WTC11 (cell line): ENCODE measurements around the gene OSBPL5. TPM values are rescaled to one million over a fixed set of nuclear protein-coding genes. Genes with fewer than 3 reads are reported as not detected.

Source experiments
- ATAC-seq: fragments of 200-7000 bp; cut with Tn5 transposase; 2 replicates; pipeline ENCODE4 v1.10.0; 2021; ENCODE audit warnings: mild to moderate bottlenecking, moderate library complexity
- CTCF ChIA-PET: fragments of 300-600 bp; sonication (Branson Sonifier 250); formaldehyde crosslinking; loops from one replicate; lab custom pipeline; 2021; ENCODE audit warnings: antibody characterized with exemption; lab: Charles Lee
- POLR2A ChIA-PET: fragments of 350-600 bp; sonication (Branson Sonifier 250); formaldehyde crosslinking; loops from one replicate; lab custom pipeline; 2021; ENCODE audit warnings: antibody characterized with exemption; lab: Charles Lee
- DNase-seq: peaks from one replicate; pipeline ENCODE4 v3.0.0; 2021; ENCODE audit warnings: low spot score
- H3K27ac Mint-ChIP-seq: 2 replicates; pipeline ENCODE4 v1.8.0; 2021; ENCODE audit warnings: mixed read lengths
- H3K27me3 Mint-ChIP-seq: 2 replicates; pipeline ENCODE4 v1.8.0; 2021; ENCODE audit warnings: low read depth, mild to moderate bottlenecking, moderate library complexity, mixed read lengths
- H3K36me3 Mint-ChIP-seq: 2 replicates; pipeline ENCODE4 v1.8.0; 2021; ENCODE audit warnings: mixed read lengths
- H3K4me1 Mint-ChIP-seq: 2 replicates; pipeline ENCODE4 v1.8.0; 2022; ENCODE audit warnings: mixed read lengths
- H3K4me3 Mint-ChIP-seq: 2 replicates; pipeline ENCODE4 v1.8.0; 2021; ENCODE audit warnings: mild to moderate bottlenecking, moderate library complexity, mixed read lengths
- H3K9me3 Mint-ChIP-seq: 2 replicates; pipeline ENCODE4 v1.8.0; 2021; ENCODE audit warnings: mixed read lengths
- ATF1 ChIP-seq: sonication (generic); formaldehyde crosslinking; IDR thresholded peaks from 2 replicates; pipeline ENCODE4 v1.8.1; 2023; ENCODE audit warnings: mild to moderate bottlenecking, moderate library complexity, missing genetic modification reagents
- CREM ChIP-seq: sonication (generic); formaldehyde crosslinking; IDR thresholded peaks from 2 replicates; pipeline ENCODE4 v1.8.1; 2022; ENCODE audit warnings: mild to moderate bottlenecking, missing genetic modification reagents, moderate library complexity
- FOXJ3 ChIP-seq: sonication (generic); formaldehyde crosslinking; IDR thresholded peaks from 2 replicates; pipeline ENCODE4 v1.9.0; 2021; ENCODE audit warnings: missing genetic modification reagents, mild to moderate bottlenecking, borderline replicate concordance
- GABPB1 ChIP-seq: sonication (generic); formaldehyde crosslinking; IDR thresholded peaks from 2 replicates; pipeline ENCODE4 v1.8.1; 2023; ENCODE audit warnings: mild to moderate bottlenecking, missing genetic modification reagents
- GTF2I ChIP-seq: fragments of 250-450 bp; sonication (Bioruptor Pico); conservative IDR thresholded peaks from 2 replicates; pipeline ENCODE4 v1.4.0; 2021; ENCODE audit warnings: mild to moderate bottlenecking
- HMGA2 ChIP-seq: fragments of 250-450 bp; sonication (Bioruptor Pico); IDR thresholded peaks from 2 replicates; pipeline ENCODE4 v1.4.0; 2021; ENCODE audit warnings: mild to moderate bottlenecking, moderate library complexity
- MXD4 ChIP-seq: fragments of 250-450 bp; sonication (Bioruptor Pico); IDR thresholded peaks from 2 replicates; pipeline ENCODE4 v1.8.0; 2021; ENCODE audit warnings: mild to moderate bottlenecking, moderate library complexity, borderline replicate concordance
- NR2C2 ChIP-seq: sonication (generic); formaldehyde crosslinking; IDR thresholded peaks from 2 replicates; pipeline ENCODE4 v1.8.0; 2022; ENCODE audit warnings: mild to moderate bottlenecking, missing genetic modification reagents
- PRRX2 ChIP-seq: fragments of 250-450 bp; sonication (Bioruptor Pico); IDR thresholded peaks from 2 replicates; pipeline ENCODE4 v1.8.0; 2021; ENCODE audit warnings: mild to moderate bottlenecking
- RELA ChIP-seq: sonication (generic); formaldehyde crosslinking; IDR thresholded peaks from 2 replicates; pipeline ENCODE4 v1.8.1; 2022; ENCODE audit warnings: missing genetic modification reagents, mild to moderate bottlenecking, borderline replicate concordance
- RORB ChIP-seq: fragments of 250-450 bp; sonication (Bioruptor Pico); IDR thresholded peaks from 2 replicates; pipeline ENCODE4 v1.9.0; 2021; ENCODE audit warnings: mild to moderate bottlenecking
- SMAD3 ChIP-seq: sonication (generic); formaldehyde crosslinking; IDR thresholded peaks from 2 replicates; pipeline ENCODE4 v1.8.0; 2022; ENCODE audit warnings: missing genetic modification reagents, mild to moderate bottlenecking, borderline replicate concordance
- TCF7 ChIP-seq: sonication (generic); formaldehyde crosslinking; IDR thresholded peaks from 2 replicates; pipeline ENCODE4 v1.8.0; 2022; ENCODE audit warnings: mild to moderate bottlenecking, low read depth, missing genetic modification reagents, moderate library complexity
- ZBTB21 ChIP-seq: sonication (generic); formaldehyde crosslinking; IDR thresholded peaks from 2 replicates; pipeline ENCODE4 v1.8.1; 2023; ENCODE audit warnings: mild to moderate bottlenecking, missing genetic modification reagents, borderline replicate concordance
- ZNF138 ChIP-seq: sonication (generic); formaldehyde crosslinking; conservative IDR thresholded peaks from 2 replicates; pipeline ENCODE4 v1.8.1; 2022; ENCODE audit warnings: mild to moderate bottlenecking, moderate library complexity, missing genetic modification reagents
- ZNF416 ChIP-seq: fragments of 250-450 bp; sonication (Bioruptor Pico); IDR thresholded peaks from 2 replicates; pipeline ENCODE4 v1.9.0; 2021; ENCODE audit warnings: mild to moderate bottlenecking, inconsistent platforms
- ZNF423 ChIP-seq: fragments of 250-450 bp; sonication (Bioruptor Pico); IDR thresholded peaks from 2 replicates; pipeline ENCODE4 v2.1.2; 2022; ENCODE audit warnings: mild to moderate bottlenecking, moderate library complexity
- ZNF671 ChIP-seq: fragments of 250-450 bp; sonication (Bioruptor Pico); IDR thresholded peaks from 2 replicates; pipeline ENCODE4 v1.8.0; 2021; ENCODE audit warnings: mild to moderate bottlenecking
- total RNA-seq: library from RNA; stranded (reverse); gene quantifications from 3 replicates; pipeline ENCODE4 v1.2.3, GENCODE V29; 2021
- TF ChIP-seq, protein P1 (sequence below): fragments of 250-450 bp; sonication (Bioruptor Pico); IDR thresholded peaks from 2 replicates; pipeline ENCODE4 v1.9.0; 2021; ENCODE audit warnings: mild to moderate bottlenecking, borderline replicate concordance
- TF ChIP-seq, protein P2 (sequence below): sonication (generic); formaldehyde crosslinking; IDR thresholded peaks from 2 replicates; pipeline ENCODE4 v1.8.0; 2023; ENCODE audit warnings: mild to moderate bottlenecking, missing genetic modification reagents
- TF ChIP-seq, protein P3 (sequence below): sonication (generic); formaldehyde crosslinking; IDR thresholded peaks from 2 replicates; pipeline ENCODE4 v1.8.1; 2022; ENCODE audit warnings: mild to moderate bottlenecking, missing genetic modification reagents, moderate library complexity, borderline replicate concordance
- TF ChIP-seq, protein P4 (sequence below): fragments of 250-450 bp; sonication (Bioruptor Pico); IDR thresholded peaks from 2 replicates; pipeline ENCODE4 v2.1.2; 2022; ENCODE audit warnings: mild to moderate bottlenecking, moderate library complexity
- TF ChIP-seq, protein P5 (sequence below): sonication (generic); formaldehyde crosslinking; IDR thresholded peaks from 2 replicates; pipeline ENCODE4 v1.8.0; 2022; ENCODE audit warnings: mild to moderate bottlenecking, missing genetic modification reagents

The OSBPL5 gene
- total RNA-seq, 1 experiment from 2014 or later: 17.7 TPM

DNA sequence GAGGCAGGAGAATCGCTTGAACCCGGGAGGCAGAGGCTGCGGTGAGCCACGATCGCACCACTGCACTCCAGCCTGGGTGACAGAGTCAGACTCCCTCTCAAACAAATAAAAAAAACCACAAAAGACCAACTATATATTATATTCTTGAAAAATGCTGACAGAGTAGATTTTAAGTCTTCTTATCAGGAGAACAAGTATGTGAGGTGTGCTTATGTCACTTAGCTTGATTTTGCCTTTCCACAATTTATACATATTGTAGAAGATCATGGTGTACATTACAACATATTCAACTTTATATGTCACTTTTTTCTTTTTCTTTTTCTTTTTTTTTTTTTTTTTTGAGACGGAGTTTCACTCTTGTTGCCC lies 83.7 kb downstream of the OSBPL5 start (continued):
- no peak for TF ChIP-seq RELA (CRISPR knock-in tag)
- TF ChIP-seq, protein P1, sequence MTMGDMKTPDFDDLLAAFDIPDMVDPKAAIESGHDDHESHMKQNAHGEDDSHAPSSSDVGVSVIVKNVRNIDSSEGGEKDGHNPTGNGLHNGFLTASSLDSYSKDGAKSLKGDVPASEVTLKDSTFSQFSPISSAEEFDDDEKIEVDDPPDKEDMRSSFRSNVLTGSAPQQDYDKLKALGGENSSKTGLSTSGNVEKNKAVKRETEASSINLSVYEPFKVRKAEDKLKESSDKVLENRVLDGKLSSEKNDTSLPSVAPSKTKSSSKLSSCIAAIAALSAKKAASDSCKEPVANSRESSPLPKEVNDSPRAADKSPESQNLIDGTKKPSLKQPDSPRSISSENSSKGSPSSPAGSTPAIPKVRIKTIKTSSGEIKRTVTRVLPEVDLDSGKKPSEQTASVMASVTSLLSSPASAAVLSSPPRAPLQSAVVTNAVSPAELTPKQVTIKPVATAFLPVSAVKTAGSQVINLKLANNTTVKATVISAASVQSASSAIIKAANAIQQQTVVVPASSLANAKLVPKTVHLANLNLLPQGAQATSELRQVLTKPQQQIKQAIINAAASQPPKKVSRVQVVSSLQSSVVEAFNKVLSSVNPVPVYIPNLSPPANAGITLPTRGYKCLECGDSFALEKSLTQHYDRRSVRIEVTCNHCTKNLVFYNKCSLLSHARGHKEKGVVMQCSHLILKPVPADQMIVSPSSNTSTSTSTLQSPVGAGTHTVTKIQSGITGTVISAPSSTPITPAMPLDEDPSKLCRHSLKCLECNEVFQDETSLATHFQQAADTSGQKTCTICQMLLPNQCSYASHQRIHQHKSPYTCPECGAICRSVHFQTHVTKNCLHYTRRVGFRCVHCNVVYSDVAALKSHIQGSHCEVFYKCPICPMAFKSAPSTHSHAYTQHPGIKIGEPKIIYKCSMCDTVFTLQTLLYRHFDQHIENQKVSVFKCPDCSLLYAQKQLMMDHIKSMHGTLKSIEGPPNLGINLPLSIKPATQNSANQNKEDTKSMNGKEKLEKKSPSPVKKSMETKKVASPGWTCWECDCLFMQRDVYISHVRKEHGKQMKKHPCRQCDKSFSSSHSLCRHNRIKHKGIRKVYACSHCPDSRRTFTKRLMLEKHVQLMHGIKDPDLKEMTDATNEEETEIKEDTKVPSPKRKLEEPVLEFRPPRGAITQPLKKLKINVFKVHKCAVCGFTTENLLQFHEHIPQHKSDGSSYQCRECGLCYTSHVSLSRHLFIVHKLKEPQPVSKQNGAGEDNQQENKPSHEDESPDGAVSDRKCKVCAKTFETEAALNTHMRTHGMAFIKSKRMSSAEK (CRISPR knock-in tag): no peak
- no peak for TF ChIP-seq RORB (CRISPR knock-in tag)
- no peak for TF ChIP-seq ZNF416
- TF ChIP-seq ATF1: no peak
- TF ChIP-seq GTF2I (CRISPR knock-in tag): no peak
- no peak for TF ChIP-seq MXD4 (CRISPR knock-in tag)

DNA sequence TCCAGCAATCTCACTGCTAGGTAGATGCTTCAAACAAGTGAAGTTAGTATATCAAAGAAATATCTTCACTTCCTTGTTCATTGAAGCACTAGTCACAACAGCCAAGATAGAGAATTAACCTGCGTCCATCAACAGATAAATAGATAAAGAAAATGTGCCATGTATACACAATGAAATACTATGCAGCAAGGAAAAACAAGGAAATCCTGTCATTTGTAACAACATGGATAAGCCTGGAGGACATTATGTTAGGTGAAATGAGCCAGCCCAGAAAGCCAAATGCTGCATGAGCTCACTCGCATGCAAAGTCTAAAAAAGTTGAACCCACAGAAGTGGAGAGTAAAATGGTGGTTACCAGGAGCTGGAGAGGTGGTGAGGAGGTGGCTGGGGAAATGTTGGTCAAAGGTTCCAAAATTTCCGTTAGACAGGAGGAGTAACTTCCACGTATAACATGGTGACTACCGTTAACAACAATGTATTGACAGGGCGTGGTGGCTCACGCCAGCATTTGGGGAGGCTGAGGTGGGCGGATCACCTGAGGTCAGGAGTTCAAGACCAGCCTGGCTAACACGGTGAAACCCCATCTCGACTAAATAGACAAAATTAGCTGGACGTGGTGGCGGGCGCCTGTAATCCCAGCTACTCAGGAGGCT lies 84.3 kb downstream of the OSBPL5 start:
- no peak for ATAC-seq
- H3K36me3 Mint-ChIP-seq: no peaks in the 10 kb centered on the region
- no peaks in the 10 kb centered on the region for H3K4me1 Mint-ChIP-seq
- peaks cover 6% of the 10 kb centered on the region; the same call in 1 of the 2 replicates for H3K27me3 Mint-ChIP-seq
- POLR2A ChIA-PET: interaction anchor here (0.7 kb wide), 1 partner anchor 14 kb away, joined by 3 read pairs; no protein-coding TSS in a partner anchor
- DNase-seq: no peak
- no peak overlapping the region for H3K4me3 Mint-ChIP-seq
- CTCF ChIA-PET: interaction anchor here (1.0 to 1.2 kb wide), 2 partner anchors 11 kb away, joined by 3 to 6 read pairs; no protein-coding TSS in a partner anchor
- H3K9me3 Mint-ChIP-seq: no peaks in the 10 kb centered on the region
- H3K27ac Mint-ChIP-seq: no peak overlapping the region
- TF ChIP-seq RELA (CRISPR knock-in tag): no peak
- TF ChIP-seq, protein P2, sequence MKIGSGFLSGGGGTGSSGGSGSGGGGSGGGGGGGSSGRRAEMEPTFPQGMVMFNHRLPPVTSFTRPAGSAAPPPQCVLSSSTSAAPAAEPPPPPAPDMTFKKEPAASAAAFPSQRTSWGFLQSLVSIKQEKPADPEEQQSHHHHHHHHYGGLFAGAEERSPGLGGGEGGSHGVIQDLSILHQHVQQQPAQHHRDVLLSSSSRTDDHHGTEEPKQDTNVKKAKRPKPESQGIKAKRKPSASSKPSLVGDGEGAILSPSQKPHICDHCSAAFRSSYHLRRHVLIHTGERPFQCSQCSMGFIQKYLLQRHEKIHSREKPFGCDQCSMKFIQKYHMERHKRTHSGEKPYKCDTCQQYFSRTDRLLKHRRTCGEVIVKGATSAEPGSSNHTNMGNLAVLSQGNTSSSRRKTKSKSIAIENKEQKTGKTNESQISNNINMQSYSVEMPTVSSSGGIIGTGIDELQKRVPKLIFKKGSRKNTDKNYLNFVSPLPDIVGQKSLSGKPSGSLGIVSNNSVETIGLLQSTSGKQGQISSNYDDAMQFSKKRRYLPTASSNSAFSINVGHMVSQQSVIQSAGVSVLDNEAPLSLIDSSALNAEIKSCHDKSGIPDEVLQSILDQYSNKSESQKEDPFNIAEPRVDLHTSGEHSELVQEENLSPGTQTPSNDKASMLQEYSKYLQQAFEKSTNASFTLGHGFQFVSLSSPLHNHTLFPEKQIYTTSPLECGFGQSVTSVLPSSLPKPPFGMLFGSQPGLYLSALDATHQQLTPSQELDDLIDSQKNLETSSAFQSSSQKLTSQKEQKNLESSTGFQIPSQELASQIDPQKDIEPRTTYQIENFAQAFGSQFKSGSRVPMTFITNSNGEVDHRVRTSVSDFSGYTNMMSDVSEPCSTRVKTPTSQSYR: no peak
- TF ChIP-seq SMAD3 (CRISPR knock-in tag): no peak
- no peak for TF ChIP-seq ZBTB21
- TF ChIP-seq, all 79 proteins: peak for 0

DNA sequence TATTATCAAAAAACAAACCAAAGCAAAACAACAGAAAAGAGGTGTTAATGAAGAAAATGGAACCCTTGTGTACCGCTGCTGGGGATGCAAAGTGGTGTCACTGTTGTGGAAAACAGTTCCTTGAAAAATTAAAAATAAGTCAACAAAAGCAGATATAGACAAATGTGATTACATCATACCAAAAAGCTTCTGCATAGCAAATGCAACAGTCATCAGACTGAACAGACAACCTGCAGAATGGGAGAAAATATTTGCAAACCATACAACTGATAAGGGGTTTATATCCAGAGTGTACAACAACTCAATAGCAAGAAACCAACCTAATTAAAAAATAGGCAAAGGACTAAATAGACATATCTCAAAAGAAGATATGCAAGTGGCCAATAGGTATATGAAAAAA lies 85.0 kb downstream of the OSBPL5 start:
- Mint-ChIP-seq H3K4me1 (0 out of 2 replicates have a peak, but pooled peaks cover 3% of the 10 kb centered on the region), H3K36me3 (no peaks in the 10 kb centered on the region), H3K9me3 (no peaks in the 10 kb centered on the region), H3K4me3 (no peak overlapping the region), H3K27me3 (peaks cover 6% of the 10 kb centered on the region; the same call in 1 of the 2 replicates), H3K27ac (no peak overlapping the region)
- CTCF ChIA-PET: interaction anchor here (1.0 kb wide), 1 partner anchor 12 kb away, joined by 3 read pairs; no protein-coding TSS in a partner anchor
- ATAC-seq (no peak), DNase-seq (no peak)
- POLR2A ChIA-PET: no interaction called here
- TF ChIP-seq CREM: no peak
- TF ChIP-seq NR2C2: no peak
- TF ChIP-seq, protein P3, sequence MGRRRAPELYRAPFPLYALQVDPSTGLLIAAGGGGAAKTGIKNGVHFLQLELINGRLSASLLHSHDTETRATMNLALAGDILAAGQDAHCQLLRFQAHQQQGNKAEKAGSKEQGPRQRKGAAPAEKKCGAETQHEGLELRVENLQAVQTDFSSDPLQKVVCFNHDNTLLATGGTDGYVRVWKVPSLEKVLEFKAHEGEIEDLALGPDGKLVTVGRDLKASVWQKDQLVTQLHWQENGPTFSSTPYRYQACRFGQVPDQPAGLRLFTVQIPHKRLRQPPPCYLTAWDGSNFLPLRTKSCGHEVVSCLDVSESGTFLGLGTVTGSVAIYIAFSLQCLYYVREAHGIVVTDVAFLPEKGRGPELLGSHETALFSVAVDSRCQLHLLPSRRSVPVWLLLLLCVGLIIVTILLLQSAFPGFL: no peak
- TF ChIP-seq, protein P4, sequence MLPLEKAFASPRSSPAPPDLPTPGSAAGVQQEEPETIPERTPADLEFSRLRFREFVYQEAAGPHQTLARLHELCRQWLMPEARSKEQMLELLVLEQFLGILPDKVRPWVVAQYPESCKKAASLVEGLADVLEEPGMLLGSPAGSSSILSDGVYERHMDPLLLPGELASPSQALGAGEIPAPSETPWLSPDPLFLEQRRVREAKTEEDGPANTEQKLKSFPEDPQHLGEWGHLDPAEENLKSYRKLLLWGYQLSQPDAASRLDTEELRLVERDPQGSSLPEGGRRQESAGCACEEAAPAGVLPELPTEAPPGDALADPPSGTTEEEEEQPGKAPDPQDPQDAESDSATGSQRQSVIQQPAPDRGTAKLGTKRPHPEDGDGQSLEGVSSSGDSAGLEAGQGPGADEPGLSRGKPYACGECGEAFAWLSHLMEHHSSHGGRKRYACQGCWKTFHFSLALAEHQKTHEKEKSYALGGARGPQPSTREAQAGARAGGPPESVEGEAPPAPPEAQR: no peak
- TF ChIP-seq PRRX2 (CRISPR knock-in tag): no peak
- no peak for TF ChIP-seq ZNF423 (CRISPR knock-in tag)
- TF ChIP-seq, protein P5, sequence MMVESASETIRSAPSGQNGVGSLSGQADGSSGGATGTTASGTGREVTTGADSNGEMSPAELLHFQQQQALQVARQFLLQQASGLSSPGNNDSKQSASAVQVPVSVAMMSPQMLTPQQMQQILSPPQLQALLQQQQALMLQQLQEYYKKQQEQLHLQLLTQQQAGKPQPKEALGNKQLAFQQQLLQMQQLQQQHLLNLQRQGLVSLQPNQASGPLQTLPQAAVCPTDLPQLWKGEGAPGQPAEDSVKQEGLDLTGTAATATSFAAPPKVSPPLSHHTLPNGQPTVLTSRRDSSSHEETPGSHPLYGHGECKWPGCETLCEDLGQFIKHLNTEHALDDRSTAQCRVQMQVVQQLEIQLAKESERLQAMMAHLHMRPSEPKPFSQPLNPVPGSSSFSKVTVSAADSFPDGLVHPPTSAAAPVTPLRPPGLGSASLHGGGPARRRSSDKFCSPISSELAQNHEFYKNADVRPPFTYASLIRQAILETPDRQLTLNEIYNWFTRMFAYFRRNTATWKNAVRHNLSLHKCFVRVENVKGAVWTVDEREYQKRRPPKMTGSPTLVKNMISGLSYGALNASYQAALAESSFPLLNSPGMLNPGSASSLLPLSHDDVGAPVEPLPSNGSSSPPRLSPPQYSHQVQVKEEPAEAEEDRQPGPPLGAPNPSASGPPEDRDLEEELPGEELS (CRISPR knock-in tag): no peak
- TF ChIP-seq TCF7: no peak
- no peak for TF ChIP-seq RELA (CRISPR knock-in tag)
- TF ChIP-seq GABPB1 (CRISPR knock-in tag): no peak
- no peak for TF ChIP-seq ZNF671 (CRISPR knock-in tag)
- no peak for TF ChIP-seq ZNF416
- no peak for TF ChIP-seq HMGA2 (CRISPR knock-in tag)
- no peak for TF ChIP-seq ZNF138 (CRISPR knock-in tag)
- no peak for TF ChIP-seq FOXJ3 (CRISPR knock-in tag)
